Measurements from ENCODE around the gene HBG2. TPM values are rescaled to one million over a fixed set of nuclear protein-coding genes. Genes with fewer than 3 reads are reported as not detected.
A peak's percentile ranks its signal among the peaks of the same experiment; 100 is the strongest.

HBG2 gene
- total and polyA plus RNA-seq, 2 of the 8 experiments (the other 6 are each of a cell fraction or from before 2014, with no cell fraction given): 0.23 TPM; not detected in 1

GRCh38 chr11:5258543-5259262 lies 4.1 kb upstream of the HBG2 start:
- H3K56ac ChIP-seq (replicated peaks; ENCODE audit: insufficient read length, low read depth, low read length): no peak overlapping the region
- no peak overlapping the region for H2AFZ ChIP-seq (ENCODE audit: low read length)
- H3K23ac ChIP-seq (ENCODE audit: insufficient read length): no peak overlapping the region
- peaks cover 3 to 11% (median 5%) of the 10 kb centered on the region in 4 experiments; a peak in 6 of 7 replicates for H3K4me1 ChIP-seq (replicated peaks in 1 of 4; ENCODE audit: control insufficient read depth in 3 of 4, insufficient read depth in 4 of 4, low read length in 3 of 4)
- no peak overlapping the region for H2BK120ac ChIP-seq (replicated peaks; ENCODE audit: low read depth, low read length)
- DNase-seq (ENCODE audit: low read depth in 1 of 2, low spot score in 2 of 2): no peak
- H4K5ac ChIP-seq (ENCODE audit: insufficient read length, low read depth, low read length): no peak overlapping the region
- H3K4ac ChIP-seq (replicated peaks; ENCODE audit: insufficient read length, low read depth, low read length): no peak overlapping the region
- H2BK15ac ChIP-seq (ENCODE audit: low read length): 0 out of 2 replicates have a peak overlapping the region, but pooled peaks have one; percentile 2
- TF ChIP-seq MAX (IDR thresholded peaks at IDR 0.05) (peak; percentile 70), EGR1 (IDR thresholded peaks at IDR 0.05; ENCODE audit: borderline replicate concordance, low read depth, low read length) (no peak), NRF1 (IDR thresholded peaks at IDR 0.05; ENCODE audit: low read depth, low read length) (no peak), EP300 (IDR thresholded peaks at IDR 0.05; ENCODE audit: borderline replicate concordance in 1 of 2, low read depth in 2 of 2, low read length in 2 of 2) (no peak), E2F6 (IDR thresholded peaks at IDR 0.05) (peak; percentile 68; the same call in 1 of the 2 replicates)
- H4K8ac ChIP-seq (ENCODE audit: extremely low read depth, insufficient read depth, low read length): no peak overlapping the region
- no peaks in the 10 kb centered on the region for H3K36me3 ChIP-seq (ENCODE audit: control insufficient read depth in 2 of 4, insufficient read depth in 4 of 4, low read length in 3 of 4)
- H3K27me3 ChIP-seq (replicated peaks in 1 of 4; ENCODE audit: control insufficient read depth in 3 of 4, extremely low read depth in 1 of 4, insufficient read depth in 3 of 4, low read length in 3 of 4): peaks cover 0 to 1% (median 0%) of the 10 kb centered on the region in 4 experiments; a peak in 2 of 7 replicates
- H3K4me3 ChIP-seq (ENCODE audit: extremely low read depth in 1 of 4, insufficient read depth in 2 of 4, low read depth in 3 of 4, low read length in 4 of 4): no peak overlapping the region
- no peaks in the 10 kb centered on the region for H3K79me2 ChIP-seq (ENCODE audit: control insufficient read depth in 1 of 2, insufficient read depth in 2 of 2, low read length in 2 of 2)
- no peak overlapping the region for H3K9ac ChIP-seq (replicated peaks in 1 of 4; ENCODE audit: extremely low read depth in 1 of 4, low read depth in 3 of 4, low read length in 3 of 4)
- no peaks in the 10 kb centered on the region for H3K79me1 ChIP-seq (ENCODE audit: low read depth, low read length)
- H3K4me2 ChIP-seq (ENCODE audit: insufficient read depth in 1 of 2, low read depth in 2 of 2, low read length in 2 of 2): no peak overlapping the region; a peak in 1 of 4 replicates
- POLR2A ChIA-PET (ENCODE audit: partially characterized antibody): no interaction called here
- peak overlapping the region; percentile 68 for H3K18ac ChIP-seq (ENCODE audit: extremely low read depth, low read length)
- CTCF ChIA-PET (ENCODE audit: partially characterized antibody): no interaction called here
- no peaks in the 10 kb centered on the region for H3K23me2 ChIP-seq (ENCODE audit: low read depth, low read length)
- no peak overlapping the region for H3K14ac ChIP-seq (ENCODE audit: insufficient read length)
- H4K91ac ChIP-seq (replicated peaks; ENCODE audit: insufficient read length, low read length): no peak overlapping the region
- H2AK5ac ChIP-seq (ENCODE audit: low read depth, low read length): peak overlapping the region; percentile 54; the same call in 1 of the 2 replicates
- WGBS, 2 experiments (ENCODE audit: extremely low coverage in 1 of 2, insufficient coverage in 1 of 2, insufficient read length in 1 of 2, insufficient replicate concordance in 2 of 2, low coverage in 1 of 2, low lambda C conversion rate in 2 of 2, missing lambda C conversion rate in 1 of 2): 97% methylated on average over 6 of the region's 7 CpGs; no CpG with 5 or more reads in 1 of the 2 experiments
- no peak overlapping the region for H2BK5ac ChIP-seq (ENCODE audit: low read depth, low read length)
- no peak for FAIRE-seq
- no peaks in the 10 kb centered on the region for H3K9me3 ChIP-seq (ENCODE audit: insufficient read depth in 2 of 2, low read depth in 1 of 2, low read length in 1 of 2)
- no peaks in the 10 kb centered on the region for H4K20me1 ChIP-seq (replicated peaks in 1 of 2; ENCODE audit: control insufficient read depth in 1 of 2, insufficient read depth in 2 of 2, low read length in 2 of 2)
- peak overlapping the region; percentile 8; the same call in 1 of the 2 replicates for H2BK20ac ChIP-seq (ENCODE audit: low read length)
- H2BK12ac ChIP-seq (ENCODE audit: low read depth, low read length): peak overlapping the region; percentile 70
- no peak overlapping the region for H3K27ac ChIP-seq (ENCODE audit: low read depth, low read length)
